Stimulated activated naive B cell treated with anti-CD40 and anti-IgM and Interleukin-4, amounts not matched to agents 10 μg/mL and 1 μg/mL and 100 μg/mL, for 72 hours (primary cell): ENCODE measurements around the gene PRR33.

Source experiments
- ATAC-seq, 2 donors: fragments of 150-1000 bp; cut with Tn5 transposase; replicated peaks; 2 replicates each; pipeline ENCODE4 v1.10.0; 2021; ENCODE audit warnings: moderate library complexity in 1 of 2
- DNase-seq: peaks from one replicate; pipeline ENCODE4 v3.0.0; 2021
- H3K27ac Mint-ChIP-seq: one replicate; pipeline ENCODE4 v1.8.0; 2022; ENCODE audit warnings: mild to moderate bottlenecking, mixed read lengths
- H3K27me3 Mint-ChIP-seq, 2 donors: one replicate each; pipeline ENCODE4 v1.8.0; 2022; ENCODE audit warnings: mixed read lengths in 2 of 2
- H3K36me3 Mint-ChIP-seq, 2 donors: one replicate each; pipeline ENCODE4 v1.8.0; 2022; ENCODE audit warnings: mixed read lengths in 2 of 2, mild to moderate bottlenecking in 1 of 2
- H3K4me1 Mint-ChIP-seq, 2 donors: one replicate each; pipeline ENCODE4 v1.8.0; 2022; ENCODE audit warnings: mixed read lengths in 2 of 2, mild to moderate bottlenecking in 1 of 2
- H3K4me3 Mint-ChIP-seq, 2 donors: one replicate each; pipeline ENCODE4 v1.8.0; 2022; ENCODE audit warnings: mild to moderate bottlenecking in 2 of 2, mixed read lengths in 2 of 2, moderate library complexity in 1 of 2
- H3K9me3 Mint-ChIP-seq, 2 donors: one replicate each; pipeline ENCODE4 v1.8.0; 2022; ENCODE audit warnings: mixed read lengths in 2 of 2, mild to moderate bottlenecking in 1 of 2

The PRR33 gene

GRCh38 chr11:1923201-1923956, 31.7 kb upstream of the PRR33 start:
- no peaks in the 10 kb centered on the region for H3K36me3 Mint-ChIP-seq
- ATAC-seq (no peak), DNase-seq (no peak)
- H3K4me1 Mint-ChIP-seq: peaks cover 9 to 14% of the 10 kb centered on the region in 2 donors
- H3K9me3 Mint-ChIP-seq: no peaks in the 10 kb centered on the region
- no peak overlapping the region for H3K27ac Mint-ChIP-seq
- H3K4me3 Mint-ChIP-seq: no peak overlapping the region
- peaks cover 18 to 51% of the 10 kb centered on the region in 2 donors for H3K27me3 Mint-ChIP-seq

- Mint-ChIP-seq H3K36me3 (no peaks in the 10 kb centered on the region), H3K9me3 (no peaks in the 10 kb centered on the region), H3K27ac (no peak overlapping the region), H3K4me1 (peaks cover 9 to 14% of the 10 kb centered on the region in 2 donors), H3K27me3 (peaks cover 18 to 51% of the 10 kb centered on the region in 2 donors), H3K4me3 (no peak overlapping the region)
- ATAC-seq (no peak), DNase-seq (no peak)
Observed at GRCh38 chr11:1922481-1923081, 30.9 kb upstream of the PRR33 start.

GRCh38 chr11:1921574-1922141, 30.0 kb upstream of the PRR33 start:
- H3K27ac Mint-ChIP-seq: peak overlapping the region; percentile 38
- no peak for DNase-seq
- no peaks in the 10 kb centered on the region for H3K36me3 Mint-ChIP-seq
- peaks cover 8 to 12% of the 10 kb centered on the region in 2 donors for H3K4me1 Mint-ChIP-seq
- H3K27me3 Mint-ChIP-seq: peaks cover 16 to 48% of the 10 kb centered on the region in 2 donors
- H3K4me3 Mint-ChIP-seq: no peak overlapping the region
- ATAC-seq: no peak
- H3K9me3 Mint-ChIP-seq: no peaks in the 10 kb centered on the region

- H3K4me1 Mint-ChIP-seq: peaks cover 9 to 13% of the 10 kb centered on the region in 2 donors
- no peaks in the 10 kb centered on the region for H3K9me3 Mint-ChIP-seq
- peaks cover 10 to 42% of the 10 kb centered on the region in 2 donors for H3K27me3 Mint-ChIP-seq
- DNase-seq: no peak
- H3K27ac Mint-ChIP-seq: no peak overlapping the region
- no peak overlapping the region for H3K4me3 Mint-ChIP-seq
- no peaks in the 10 kb centered on the region for H3K36me3 Mint-ChIP-seq
- ATAC-seq: no peak
Observed at GRCh38 chr11:1920909-1921573, 29.3 kb upstream of the PRR33 start.

- Mint-ChIP-seq H3K9me3 (no peaks in the 10 kb centered on the region), H3K36me3 (peaks cover 0 to 4% of the 10 kb centered on the region in 2 donors), H3K4me3 (no peak overlapping the region), H3K27me3 (peaks cover 11 to 37% of the 10 kb centered on the region in 2 donors), H3K4me1 (peaks cover 13 to 20% of the 10 kb centered on the region in 2 donors), H3K27ac (no peak overlapping the region)
- no peak for DNase-seq
- ATAC-seq: no peak
Observed at GRCh38 chr11:1920128-1920908, 28.6 kb upstream of the PRR33 start.

- ATAC-seq: no peak
- Mint-ChIP-seq H3K27me3 (peaks cover 18 to 44% of the 10 kb centered on the region in 2 donors), H3K27ac (no peak within 1 kb of the TSS), H3K4me1 (peaks cover 18 to 25% of the 10 kb centered on the region in 2 donors), H3K4me3 (no peak within 1 kb of the TSS), H3K9me3 (no peaks in the 10 kb centered on the region), H3K36me3 (peaks cover 0 to 4% of the 10 kb centered on the region in 2 donors)
- no peak for DNase-seq
Observed at GRCh38 chr11:1919391-1920127, 27.9 kb upstream of the PRR33 start, which contains the start of gene TNNT3. Gene TNNT3, plus strand, starts transcription at chr11:1919703. Its CDS starts 3,172 bp downstream, at chr11:1922875.

GRCh38 chr11:1918436-1919315, 27.0 kb upstream of the PRR33 start:
- Mint-ChIP-seq H3K27ac (no peak overlapping the region), H3K9me3 (no peaks in the 10 kb centered on the region), H3K36me3 (peaks cover 0 to 4% of the 10 kb centered on the region in 2 donors), H3K4me3 (no peak overlapping the region), H3K4me1 (peaks cover 18 to 25% of the 10 kb centered on the region in 2 donors), H3K27me3 (peaks cover 21 to 47% of the 10 kb centered on the region in 2 donors)
- ATAC-seq: no peak
- DNase-seq: no peak

- ATAC-seq (peak; percentile 26 to 44), DNase-seq (no peak)
- Mint-ChIP-seq H3K9me3 (no peaks in the 10 kb centered on the region), H3K4me3 (no peak overlapping the region), H3K4me1 (peaks cover 18 to 24% of the 10 kb centered on the region in 2 donors), H3K36me3 (peaks cover 0 to 4% of the 10 kb centered on the region in 2 donors), H3K27ac (no peak overlapping the region), H3K27me3 (peaks cover 17 to 38% of the 10 kb centered on the region in 2 donors)
Observed at GRCh38 chr11:1917523-1918435, 26.1 kb upstream of the PRR33 start.

- H3K36me3 Mint-ChIP-seq: peaks cover 0 to 4% of the 10 kb centered on the region in 2 donors
- H3K27me3 Mint-ChIP-seq: peaks cover 15 to 31% of the 10 kb centered on the region in 2 donors
- ATAC-seq (peak; percentile 20 to 22), DNase-seq (no peak)
- H3K4me1 Mint-ChIP-seq: peaks cover 17 to 21% of the 10 kb centered on the region in 2 donors
- no peaks in the 10 kb centered on the region for H3K9me3 Mint-ChIP-seq
- H3K27ac Mint-ChIP-seq: no peak overlapping the region
- no peak overlapping the region for H3K4me3 Mint-ChIP-seq
Observed at GRCh38 chr11:1916986-1917522, 25.4 kb upstream of the PRR33 start.

GRCh38 chr11:1916132-1916985, 24.7 kb upstream of the PRR33 start:
- H3K9me3 Mint-ChIP-seq: no peaks in the 10 kb centered on the region
- peaks cover 15 to 25% of the 10 kb centered on the region in 2 donors for H3K27me3 Mint-ChIP-seq
- H3K4me3 Mint-ChIP-seq: no peak overlapping the region
- peaks cover 0 to 4% of the 10 kb centered on the region in 2 donors for H3K36me3 Mint-ChIP-seq
- DNase-seq (peak; percentile 18), ATAC-seq (peak; percentile 49 to 66)
- H3K4me1 Mint-ChIP-seq: peaks cover 17 to 21% of the 10 kb centered on the region in 2 donors
- H3K27ac Mint-ChIP-seq: no peak overlapping the region

- no peak for DNase-seq
- peak overlapping the region in 1 of 2 donors; percentile 0 for H3K4me3 Mint-ChIP-seq
- ATAC-seq: no peak
- no peaks in the 10 kb centered on the region for H3K9me3 Mint-ChIP-seq
- peaks cover 0 to 4% of the 10 kb centered on the region in 2 donors for H3K36me3 Mint-ChIP-seq
- H3K27me3 Mint-ChIP-seq: peaks cover 15 to 25% of the 10 kb centered on the region in 2 donors
- H3K4me1 Mint-ChIP-seq: peaks cover 17 to 21% of the 10 kb centered on the region in 2 donors
- H3K27ac Mint-ChIP-seq: no peak overlapping the region
Observed at GRCh38 chr11:1915795-1916131, 24.1 kb upstream of the PRR33 start.
